GM18499 (cell line): Measurements from ENCODE around the gene TBXA2R.

Experiments
- ATAC-seq: cut with Tn5 transposase; IDR thresholded peaks from one replicate; pipeline ENCODE4 v1.9.1; 2021; ENCODE audit warnings: moderate number of reproducible peaks; ENCODE audit not compliant: insufficient read depth, unreplicated experiment

Gene TBXA2R

DNA sequence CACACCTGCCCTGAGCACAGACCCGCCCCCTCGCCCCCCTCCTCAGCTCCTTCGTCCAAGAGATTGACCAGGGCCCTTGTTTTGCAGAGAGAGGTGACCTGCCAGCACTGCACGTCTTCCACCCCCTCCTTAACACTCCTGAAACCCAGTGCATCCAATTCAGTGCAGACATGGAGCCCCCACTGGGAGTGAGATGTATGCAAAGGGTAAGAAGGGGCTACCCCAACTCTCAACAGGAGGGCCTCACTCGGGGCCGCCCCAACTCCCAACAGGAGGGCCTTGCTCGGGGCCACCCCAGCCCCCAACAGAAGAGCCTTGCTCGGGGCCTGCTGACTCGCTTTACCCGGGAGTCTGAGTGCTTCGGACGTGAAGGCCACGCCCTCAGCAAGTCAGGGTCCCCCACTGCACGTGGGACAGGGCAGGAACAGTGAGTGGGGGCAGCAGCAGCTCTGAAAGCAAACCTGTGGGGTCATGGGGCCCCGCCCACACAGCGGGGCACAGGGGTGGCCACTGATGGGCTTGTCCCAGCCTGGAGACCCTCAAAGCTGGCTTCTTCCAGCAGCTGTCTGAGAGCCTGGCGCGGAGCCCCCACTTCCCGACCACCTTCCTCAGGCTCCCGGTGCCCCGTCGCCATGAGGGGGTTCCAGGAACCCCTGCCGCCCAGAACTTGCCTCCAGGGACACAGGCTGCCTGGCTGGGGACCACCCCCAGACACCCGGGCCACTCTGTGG is 14.3 kb upstream of the TBXA2R start:
- ATAC-seq = no peak

DNA sequence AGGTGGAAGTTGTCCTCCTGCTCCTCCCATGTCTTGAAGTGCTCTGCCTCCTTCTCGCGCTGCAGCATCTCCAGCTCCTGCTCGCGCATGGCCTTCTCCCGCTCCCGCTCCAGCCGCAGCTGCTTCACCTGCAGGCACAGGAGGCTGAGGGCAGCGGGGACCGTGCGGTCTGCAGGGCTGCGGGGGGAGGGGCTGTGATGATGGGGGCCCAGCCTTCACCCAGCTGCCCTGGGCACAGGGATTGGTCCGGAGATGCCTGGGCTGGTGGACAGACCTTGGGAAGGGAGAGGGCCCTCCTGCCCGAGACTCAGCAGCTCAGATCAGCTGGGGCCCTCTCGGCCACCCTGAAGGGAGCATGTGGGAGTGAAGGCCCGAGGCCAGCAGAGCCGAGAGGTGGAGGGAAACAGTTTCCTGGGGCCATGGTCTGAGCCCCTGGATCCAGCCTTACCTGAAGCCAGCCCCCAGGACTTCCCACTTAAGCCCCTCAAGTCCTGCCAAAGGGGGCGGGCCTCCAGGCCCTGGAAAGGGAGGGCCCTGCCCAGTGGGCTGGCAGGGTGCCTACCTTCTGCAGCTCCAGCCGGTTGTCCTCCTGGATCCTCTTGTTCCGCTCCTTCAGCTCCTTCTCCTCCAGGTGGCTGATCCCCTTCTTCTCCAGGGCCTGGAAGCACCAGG is 13.6 kb upstream of the TBXA2R start:
- no peak for ATAC-seq

GRCh38 chr19:3619631-3620012 is 12.9 kb upstream of the TBXA2R start:
- ATAC-seq = no peak

DNA sequence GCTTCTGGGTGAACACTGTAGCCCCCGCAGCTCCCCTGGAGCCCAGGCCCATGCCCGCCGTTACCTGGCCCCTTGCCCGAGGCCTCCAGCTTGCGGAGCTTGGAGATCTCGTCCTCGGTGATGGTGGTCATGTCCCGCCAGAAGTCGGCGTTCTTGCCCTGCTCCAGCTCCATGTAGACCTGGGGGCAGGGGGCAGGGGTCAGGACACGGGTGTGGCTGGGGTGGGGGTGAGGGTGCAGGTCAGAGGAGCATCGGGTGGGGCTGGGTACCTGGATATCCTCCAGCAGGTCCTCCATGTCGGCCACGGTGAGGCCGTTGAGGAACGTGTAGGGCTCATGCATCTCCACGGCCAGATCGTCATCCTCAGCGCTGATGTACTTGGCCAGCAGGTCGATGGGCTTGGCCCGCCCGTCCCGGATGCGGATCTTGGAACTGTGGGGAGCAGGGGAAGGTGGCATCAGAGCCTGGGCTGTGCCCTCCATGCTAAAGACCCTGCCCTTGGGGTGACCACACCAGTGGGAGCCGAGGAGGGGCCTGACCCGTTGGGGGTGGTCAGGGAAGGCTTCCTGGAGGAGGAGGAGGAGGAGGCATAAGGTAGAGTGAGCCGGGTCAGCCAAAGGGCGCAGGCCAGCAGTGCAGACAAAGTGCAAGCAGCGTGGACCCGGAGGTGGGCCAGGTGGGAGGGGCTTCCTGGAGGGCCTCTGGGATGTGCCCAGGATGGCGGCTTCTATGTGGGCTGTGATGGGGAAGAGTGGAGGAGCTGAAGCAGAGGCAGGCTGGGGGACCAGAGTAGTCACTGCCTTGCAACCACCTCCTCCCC is 12.3 kb upstream of the TBXA2R start:
- no peak for ATAC-seq

GRCh38 chr19:3618144-3618810 is 11.6 kb upstream of the TBXA2R start:
- no peak for ATAC-seq

- no peak for ATAC-seq
Measured at GRCh38 chr19:3617463-3617862, 10.8 kb upstream of the TBXA2R start.

DNA sequence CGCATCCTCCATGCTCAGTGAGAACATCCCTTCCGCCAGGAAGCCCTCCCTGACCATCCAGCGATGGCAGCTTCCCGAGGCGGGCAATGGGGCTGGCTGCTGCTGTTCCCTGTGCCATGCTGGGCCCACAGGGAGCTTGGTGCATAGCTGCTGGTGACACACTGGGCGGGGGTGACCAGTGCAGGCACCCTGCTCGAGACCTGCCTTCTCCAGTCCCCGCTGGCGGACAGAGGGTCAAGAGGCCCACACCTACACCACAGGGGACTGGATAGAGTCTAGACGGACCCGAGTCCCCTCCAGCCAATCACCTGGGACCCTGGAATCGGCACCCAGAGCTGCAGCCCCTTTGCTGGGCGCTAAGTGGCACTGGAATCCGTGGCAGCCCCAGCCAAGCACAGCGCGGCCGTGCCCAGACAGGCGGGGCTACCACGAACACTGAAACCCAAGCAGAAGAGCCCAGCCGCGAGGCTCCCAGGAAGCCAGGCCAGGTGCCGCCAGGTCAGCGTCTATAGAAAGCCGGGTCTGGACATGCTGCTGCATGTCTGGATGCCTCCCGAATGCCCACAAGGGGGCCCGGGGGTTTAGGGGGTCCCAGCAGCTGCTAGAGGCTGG is 9.0 kb upstream of the TBXA2R start:
- no peak for ATAC-seq

GRCh38 chr19:3614858-3615505 is 8.3 kb upstream of the TBXA2R start:
- ATAC-seq = no peak

GRCh38 chr19:3613818-3614661 is 7.4 kb upstream of the TBXA2R start:
- no peak for ATAC-seq

DNA sequence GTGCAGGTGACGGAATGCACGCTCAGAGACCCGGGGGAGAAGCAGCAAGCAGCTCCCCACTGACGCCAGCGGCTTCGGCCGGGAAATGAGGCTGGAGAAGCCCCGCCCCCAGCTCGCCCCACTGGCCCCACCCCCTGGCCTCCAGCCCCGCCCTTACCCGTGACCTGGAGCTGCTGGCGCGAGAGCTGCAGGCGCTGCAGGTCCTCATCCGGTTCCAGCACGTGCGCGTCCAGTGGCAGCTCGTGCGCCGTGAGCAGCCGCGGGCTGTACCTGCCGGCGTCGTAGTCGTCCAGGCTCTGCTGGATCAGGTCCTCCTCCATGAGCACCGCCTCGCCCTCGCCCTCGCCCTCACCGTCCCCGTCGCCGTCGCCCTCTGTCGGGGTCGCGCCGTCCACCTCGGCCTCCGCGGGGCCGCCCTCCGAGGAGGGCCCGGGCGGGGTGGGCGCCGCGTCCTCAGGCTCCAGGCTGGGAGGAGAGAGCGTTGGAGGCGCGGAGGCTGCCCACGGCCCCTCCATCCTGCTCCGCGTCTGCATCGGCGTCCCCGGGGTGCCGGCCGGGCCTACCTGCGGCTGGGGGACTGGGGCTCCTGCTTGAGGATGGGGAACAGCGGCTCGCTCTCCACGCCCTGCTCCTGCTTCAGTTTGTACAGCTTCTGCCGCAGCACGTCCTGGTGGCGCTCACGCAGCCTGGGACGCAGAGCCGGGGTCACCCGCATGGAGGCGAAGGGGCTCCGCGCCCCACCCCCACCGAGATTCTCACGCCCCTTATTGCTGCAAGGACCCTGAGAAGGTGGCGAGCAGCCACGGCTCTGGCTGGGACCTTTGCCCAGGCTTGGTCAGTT is 6.4 kb upstream of the TBXA2R start:
- no peak for ATAC-seq

DNA sequence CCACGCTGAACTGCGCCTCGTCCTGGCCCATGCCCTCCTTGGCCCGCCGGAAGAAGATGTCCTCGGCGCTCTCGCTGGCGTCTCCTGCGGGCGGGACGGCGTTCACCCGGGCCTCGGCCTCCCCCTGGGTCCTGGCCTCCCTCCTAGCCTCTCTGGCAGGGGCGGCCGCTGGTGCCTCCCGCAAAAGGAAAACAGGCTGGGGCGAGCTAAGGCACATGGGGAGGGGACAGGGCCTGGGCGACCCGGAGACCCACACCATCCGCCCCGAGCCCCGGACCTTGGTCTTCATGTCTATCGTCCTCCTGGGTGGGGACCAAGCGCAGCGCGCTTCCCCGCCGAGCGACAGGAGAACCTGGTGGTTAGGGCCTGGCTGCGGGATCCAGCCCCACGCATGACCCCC is 5.7 kb upstream of the TBXA2R start:
- ATAC-seq = no peak

DNA sequence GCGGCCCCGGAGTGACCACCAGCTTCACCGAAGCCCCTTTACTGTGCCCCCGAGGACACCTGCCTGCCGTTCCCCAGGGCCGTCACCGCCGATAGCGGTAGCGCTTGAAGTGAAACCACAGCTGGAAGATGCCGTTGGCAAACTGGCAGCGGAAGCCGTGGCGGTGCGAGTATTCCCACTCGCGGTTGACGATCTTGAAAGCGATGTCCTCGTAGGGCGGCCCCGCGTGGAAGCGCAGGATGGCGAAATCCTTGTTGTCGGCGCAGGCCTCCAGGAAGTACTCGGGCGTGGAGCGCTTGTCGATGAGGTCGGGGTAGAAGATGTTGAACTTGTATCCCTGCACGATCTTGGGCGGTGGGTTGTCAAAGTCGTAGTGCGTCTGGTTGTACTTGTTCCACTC is 5.2 kb upstream of the TBXA2R start:
- ATAC-seq = no peak

DNA sequence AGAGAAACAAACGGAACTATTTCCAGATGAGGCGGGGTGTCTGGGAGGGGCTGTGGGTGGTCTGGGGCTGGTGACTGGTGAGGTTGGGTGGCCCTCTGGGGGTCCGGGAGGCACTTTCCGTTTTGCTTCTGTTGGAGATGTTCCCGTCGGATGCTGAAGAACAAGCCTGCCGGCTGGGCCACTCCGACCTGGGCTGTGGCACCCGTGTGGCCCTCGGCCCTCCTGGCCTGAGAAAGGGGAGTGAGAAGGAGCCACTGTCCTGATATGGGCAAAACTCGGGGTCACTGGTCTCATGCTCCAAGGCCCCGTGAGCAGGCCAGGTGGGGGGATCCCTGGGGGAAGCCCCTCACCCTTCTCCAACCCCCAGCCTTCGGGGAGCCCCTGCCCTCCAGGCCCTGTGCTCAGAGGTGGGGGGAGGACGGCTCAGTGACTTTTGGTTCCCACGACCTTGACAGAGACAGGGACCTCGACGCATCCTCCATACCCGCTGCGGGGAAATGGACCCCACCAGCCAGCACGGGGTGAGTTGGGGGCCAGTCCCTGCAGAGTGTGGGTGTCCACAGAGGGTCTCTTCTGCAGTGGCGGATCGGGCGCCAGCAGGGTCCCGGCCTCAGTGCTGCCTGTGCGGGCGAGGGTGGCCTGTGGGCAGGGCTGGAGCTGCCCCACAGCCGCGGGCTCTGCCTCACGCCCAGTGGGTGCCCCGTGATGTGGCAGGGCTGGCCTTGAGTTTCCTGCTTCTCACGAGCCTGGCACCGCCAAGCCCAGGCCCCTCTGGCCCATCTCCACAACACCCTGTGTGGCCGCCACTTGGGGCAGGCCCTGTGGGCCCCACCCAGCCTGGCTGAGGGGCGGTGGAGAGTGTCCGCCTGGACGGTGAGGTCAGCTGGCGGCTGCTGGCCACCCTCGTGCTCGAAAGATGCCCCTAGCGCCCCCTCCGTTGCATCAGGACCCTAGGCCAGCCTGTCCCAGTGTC is 4.4 kb upstream of the TBXA2R start:
- ATAC-seq = no peak

- ATAC-seq = no peak
Measured at GRCh38 chr19:3609779-3610719, 3.4 kb upstream of the TBXA2R start.

DNA sequence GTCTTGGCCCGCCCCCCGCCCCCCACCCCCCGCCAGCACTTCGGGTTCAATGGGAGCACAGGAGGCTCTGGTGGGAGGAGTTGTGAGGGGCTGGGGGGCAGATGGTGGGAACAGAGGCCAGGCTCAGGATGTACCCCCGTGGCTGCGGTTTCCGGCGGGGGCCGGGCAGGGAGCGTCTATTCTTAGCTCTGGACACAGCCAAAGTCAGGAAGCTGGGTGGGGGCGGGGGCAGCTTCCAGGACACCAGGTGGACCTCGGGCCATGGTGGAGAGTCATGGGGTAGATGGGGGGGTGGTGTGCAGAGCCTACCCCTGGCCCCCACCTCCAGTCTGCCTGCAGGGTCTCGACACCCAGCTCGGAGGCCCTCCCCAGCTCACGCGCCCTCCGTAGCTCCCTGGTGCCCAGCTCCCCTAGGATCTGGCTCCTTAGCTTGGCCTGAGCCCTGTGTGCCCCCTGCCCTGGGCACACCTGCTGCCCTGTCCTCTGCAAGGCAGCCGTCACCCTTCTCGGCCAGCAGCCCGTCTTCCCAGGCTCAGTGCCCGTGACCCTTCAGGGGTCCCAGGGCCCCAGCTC is 2.2 kb upstream of the TBXA2R start:
- ATAC-seq = no peak
